ENCODE data around the gene ANKZF1.

- TF ChIP-seq CTCF (IDR thresholded peaks at IDR 0.05; ENCODE audit: low read length) (no peak), EZH2 (IDR thresholded peaks at IDR 0.05; ENCODE audit: borderline replicate concordance, low read length) (no peak)
These were observed 10.6 kb upstream of the ANKZF1 start, which contains the start of gene ABCB6 for GRCh38 chr2:219218732-219219701.
